ENCODE measurements around the gene D2HGDH.
"Not testable (repeated sequence)": the region's sequence is repeated elsewhere in the genome, so short reads cannot be mapped to it uniquely, and the experiment has no call there.

Gene D2HGDH

DNA sequence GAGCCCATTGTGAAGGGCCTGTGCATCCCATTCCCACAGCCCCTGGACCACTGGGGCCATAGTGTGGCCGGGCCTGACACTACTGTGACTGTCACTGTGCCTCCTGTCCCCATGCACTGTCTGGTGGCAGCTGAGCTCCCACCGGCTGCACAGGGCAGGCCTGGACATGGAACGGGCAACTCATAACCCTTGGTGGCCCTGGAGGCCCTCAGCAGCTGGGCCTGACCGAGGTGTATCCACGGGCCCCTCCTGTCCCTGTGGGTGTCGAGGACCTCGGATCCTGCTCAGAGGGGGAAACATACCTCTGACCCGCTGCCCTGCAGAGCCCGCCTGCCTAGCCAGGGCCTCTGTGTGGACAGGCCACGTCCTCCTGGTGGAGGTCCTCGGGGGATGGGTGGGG, 34.4 kb downstream of the D2HGDH start:
- DNase-seq (ENCODE audit: low spot score), result no peak

DNA sequence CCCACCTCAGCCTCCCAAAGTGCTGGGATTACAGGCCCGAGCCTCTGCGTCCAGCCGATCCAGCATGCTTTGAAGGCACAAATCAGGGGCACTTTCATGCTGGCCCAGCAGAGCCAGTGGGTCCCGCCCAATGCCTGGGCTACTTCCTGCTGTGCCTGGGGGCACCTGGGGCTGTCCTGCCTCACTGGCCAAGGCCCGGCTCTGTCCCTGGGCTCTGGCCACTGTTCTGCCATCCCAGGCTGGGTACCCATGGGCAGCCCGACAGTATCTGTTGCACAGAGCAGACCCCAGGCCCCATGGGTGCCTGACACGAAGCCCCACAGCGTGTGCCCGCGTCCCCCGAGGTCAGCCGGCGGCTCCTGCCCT, 35.4 kb downstream of the D2HGDH start:
- DNase-seq (ENCODE audit: low spot score), result no peak

DNA sequence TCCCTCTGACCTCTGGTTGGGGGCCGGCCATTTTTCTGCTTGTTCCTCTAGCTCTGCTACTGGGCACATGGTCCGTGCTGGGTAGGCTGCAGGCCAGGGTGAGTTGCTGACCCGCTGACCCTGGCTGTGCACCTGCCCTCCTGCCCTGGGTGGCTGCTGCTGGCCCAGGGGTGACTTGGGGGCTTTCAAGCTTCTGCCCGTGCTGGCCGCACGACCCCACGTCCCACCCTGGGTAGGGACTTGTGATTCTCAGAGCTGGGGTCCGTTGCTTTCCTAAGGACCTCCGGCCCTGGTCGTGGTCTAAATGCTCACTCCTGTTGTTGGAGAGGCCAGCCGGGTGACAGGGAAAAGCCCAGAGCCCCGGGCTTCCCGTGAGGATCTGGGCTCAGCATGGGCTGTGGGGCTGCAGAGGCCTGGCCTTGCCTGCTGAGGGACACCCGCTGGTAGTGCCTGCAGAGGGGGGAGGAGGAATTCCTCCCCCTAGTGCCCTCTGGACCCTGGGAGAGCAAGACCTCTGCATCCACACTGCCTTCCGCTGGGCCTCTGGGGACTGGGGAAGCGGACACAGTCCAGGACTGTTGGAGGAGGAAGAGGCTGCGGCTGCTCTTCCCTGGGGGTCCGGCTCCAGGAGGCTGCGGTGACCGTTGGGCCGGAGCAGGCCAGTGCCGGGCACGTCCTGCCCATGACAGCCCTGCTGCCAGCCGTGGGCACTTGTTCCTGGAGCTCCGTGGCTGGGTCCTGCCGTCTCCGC, 35.9 kb downstream of the D2HGDH start:
- DNase-seq (ENCODE audit: low spot score), result no peak

DNA sequence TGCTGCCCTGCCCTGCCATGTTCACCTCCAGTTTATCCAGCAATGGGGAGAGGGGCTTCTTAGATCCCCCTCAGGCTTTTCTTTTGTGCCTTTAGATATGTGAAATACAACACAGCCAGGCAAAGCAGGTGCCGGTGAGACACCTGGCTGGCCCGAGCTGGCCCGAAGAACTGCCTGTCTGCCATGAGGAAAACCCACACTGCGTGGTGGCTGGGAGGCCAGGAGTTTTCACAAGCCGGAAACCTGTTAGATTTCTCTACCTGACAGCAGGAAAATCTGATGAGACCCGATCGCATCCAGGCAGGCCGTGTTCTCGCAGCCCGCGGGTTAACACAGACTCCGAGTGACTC, 36.5 kb downstream of the D2HGDH start:
- DNase-seq (ENCODE audit: low spot score), result no peak

DNA sequence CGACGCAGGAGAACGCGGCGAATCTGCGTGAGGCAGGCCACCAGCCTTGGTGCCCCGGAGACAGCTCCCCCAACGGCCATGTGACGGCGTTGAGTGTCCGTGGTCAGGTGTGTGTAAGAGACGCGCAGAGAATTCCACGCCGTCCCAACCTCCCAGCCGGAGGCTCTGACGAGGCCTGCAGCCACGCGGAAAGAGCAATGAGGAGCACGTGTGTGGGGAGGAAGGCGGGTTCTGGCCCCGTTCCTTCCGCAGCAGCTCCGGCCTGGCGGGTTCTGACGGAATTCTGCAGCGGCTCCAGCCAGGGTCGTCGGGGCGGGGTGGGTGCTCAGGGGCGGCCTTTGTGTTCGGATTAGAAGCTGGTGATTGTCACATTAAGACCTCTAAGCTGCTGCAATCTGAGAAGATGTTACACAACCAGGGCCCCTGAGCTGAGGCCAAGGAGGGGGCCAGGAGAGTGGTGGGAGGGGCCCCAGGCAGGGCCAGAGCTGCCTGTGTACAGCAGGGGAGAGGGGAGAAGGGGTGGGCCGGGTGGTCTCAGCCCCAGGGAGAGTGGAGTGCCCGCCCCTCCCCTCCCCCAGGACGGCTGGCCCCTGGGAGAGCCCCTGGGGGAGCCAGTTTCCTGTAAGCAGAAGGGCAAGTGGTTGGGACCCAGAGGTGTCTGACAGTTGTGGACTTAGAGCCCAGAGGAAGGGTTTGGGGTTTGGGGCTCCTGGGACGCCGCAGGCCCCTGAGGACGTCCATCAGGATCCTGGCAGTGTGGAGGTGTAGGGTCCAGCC, 37.0 kb downstream of the D2HGDH start:
- no peak for DNase-seq (ENCODE audit: low spot score)

DNA sequence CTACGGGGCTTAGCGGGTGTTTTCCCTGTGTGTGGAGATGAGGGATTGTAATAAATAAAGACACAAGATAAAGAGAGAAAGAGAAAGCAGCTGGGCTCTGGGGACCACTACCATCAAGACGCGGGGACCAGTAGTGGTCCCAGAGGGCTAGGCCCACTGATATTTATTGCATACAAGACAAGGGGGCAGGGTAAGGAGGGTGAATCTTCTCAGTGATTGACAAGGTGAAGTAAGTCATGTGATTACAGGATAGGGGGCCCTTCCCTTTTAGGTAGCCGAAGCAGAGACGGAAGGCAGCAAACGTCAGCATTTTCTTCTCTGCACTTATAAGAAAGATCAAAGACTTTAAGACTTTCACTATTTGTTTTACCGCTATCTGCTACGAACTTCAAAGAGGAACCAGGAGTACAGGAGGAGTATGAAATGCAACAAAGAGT, 37.7 kb downstream of the D2HGDH start:
- no peak for DNase-seq (ENCODE audit: low spot score)

DNA sequence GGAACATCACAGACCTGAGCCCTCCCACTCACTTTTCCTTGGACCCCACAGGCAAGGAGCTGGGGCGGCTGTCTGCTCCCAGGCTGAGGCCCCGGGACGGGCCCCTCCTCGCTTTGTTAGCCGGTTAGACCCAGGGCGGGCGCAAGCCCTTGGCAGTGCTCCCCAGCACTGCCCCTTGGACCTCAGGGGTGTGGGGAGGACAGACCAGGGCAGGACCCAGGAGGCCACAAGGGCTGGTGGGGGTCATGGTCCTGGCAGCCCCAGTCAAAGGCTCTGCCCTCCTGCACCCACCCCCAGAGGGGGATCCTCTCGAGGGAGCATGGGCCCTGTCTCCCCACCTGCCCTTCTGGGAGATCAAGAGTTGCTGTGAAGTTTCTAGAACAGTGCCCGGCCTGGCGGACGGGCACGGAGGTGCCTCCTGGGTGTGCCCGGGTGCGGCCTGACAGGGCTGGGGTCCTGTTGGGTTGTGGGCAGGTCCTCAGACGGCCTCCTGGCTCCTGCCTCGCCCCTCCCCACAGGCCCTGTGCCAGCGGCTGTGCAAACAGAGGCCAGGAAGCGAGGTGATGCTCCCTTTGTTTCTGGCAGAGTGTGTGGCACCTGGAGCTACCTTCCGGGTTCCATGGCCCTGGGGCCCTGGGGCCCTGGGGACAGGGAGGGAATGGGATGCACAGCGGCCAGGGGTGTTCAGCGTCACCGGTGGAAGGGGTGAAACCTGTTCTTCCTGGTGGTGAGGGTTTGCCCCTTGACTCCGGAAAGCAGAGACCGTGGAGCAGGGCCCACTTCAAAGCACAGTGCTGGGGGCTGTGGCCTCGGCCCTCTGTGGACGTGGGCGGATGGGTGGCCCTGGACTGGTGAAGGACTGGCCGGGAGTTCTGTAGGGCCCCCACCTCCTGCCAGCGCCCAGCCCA, 39.3 kb downstream of the D2HGDH start:
- no peak for DNase-seq (ENCODE audit: low spot score)

DNA sequence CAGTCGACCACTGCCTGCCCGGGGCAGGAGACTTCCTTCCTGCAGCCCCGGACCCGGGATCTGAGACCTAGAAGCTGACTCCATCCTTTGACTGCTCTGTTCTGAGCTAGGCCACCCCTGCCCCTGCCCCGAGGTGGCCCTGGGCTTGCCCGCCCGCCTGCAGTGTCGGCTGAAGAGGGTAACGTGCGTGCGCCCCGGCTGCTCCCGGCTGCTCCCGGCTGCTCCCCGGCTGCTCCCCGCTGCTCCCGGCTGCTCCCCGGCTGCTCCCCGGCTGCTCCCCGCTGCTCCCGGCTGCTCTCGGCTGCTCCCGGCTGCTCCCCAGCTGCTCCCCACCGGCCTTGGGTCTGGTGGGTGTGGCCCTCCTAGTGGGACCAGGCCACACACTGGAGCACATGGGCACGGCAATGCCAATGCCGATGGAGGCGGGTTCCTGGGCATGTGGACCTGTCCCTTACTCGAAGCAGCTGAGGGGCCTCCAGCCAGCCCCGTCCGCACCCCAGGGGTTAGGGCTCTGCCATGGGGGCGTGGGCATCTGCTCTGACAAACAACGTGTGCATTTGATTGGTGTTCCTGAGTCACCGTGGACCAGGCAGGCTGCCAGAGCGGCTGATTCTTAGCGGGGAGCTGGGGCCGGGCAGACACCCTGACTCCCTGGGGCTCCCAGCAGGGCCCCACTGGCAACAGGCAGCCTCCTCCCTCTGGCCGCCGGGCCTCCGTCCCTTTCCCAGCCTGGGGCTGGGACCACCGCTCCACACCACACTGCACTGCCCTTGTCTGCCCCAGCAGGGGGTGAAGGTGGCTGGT, 40.2 kb downstream of the D2HGDH start:
- DNase-seq (ENCODE audit: low spot score), result no peak

DNA sequence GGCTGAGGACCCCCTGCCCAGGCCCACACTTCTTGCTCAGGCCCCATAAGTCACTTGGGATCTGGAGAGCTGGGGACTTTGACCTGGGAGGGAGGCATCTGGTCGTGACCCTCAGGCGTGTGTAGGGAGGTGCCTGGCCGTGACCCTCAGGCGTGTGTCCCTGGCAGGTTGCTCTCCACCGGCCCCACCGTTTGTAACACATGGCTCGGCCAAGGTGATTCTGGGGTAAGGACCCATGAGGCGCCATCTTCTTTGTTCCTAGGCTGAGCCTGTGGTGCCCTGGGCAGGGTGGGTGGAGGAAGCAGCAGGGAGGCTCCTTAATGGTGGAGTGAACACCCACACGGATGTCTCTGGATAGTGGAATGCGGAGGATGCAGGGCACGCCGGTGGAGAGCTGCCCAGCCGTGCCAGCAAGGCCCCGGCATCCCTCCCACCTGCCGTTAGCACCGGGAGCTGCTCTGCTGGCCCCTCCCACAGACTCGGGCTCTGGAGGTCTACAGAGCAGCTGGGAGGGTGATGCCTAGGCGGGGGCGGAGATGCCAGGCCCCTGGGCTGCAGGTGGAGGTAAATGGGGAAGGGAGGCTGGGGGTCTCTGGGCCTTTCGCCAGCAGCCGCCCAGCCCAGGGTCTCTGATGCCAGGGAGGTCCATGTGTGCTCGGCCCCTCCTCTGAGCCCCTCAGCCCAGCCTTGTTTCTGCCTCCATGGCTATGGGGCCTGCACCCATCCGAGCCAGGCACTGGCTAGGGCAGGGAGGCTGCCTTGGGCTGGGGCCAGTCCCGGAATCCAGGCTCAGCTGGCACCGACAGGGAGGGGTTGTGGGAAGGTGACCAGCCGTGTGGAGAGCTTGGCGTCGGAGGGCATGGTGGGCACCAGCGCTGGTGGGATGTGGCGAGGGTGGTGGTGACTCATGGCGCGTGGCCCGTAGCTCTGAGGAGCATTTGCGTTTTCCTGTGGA, 41.1 kb downstream of the D2HGDH start:
- no peak for DNase-seq (ENCODE audit: low spot score)

DNA sequence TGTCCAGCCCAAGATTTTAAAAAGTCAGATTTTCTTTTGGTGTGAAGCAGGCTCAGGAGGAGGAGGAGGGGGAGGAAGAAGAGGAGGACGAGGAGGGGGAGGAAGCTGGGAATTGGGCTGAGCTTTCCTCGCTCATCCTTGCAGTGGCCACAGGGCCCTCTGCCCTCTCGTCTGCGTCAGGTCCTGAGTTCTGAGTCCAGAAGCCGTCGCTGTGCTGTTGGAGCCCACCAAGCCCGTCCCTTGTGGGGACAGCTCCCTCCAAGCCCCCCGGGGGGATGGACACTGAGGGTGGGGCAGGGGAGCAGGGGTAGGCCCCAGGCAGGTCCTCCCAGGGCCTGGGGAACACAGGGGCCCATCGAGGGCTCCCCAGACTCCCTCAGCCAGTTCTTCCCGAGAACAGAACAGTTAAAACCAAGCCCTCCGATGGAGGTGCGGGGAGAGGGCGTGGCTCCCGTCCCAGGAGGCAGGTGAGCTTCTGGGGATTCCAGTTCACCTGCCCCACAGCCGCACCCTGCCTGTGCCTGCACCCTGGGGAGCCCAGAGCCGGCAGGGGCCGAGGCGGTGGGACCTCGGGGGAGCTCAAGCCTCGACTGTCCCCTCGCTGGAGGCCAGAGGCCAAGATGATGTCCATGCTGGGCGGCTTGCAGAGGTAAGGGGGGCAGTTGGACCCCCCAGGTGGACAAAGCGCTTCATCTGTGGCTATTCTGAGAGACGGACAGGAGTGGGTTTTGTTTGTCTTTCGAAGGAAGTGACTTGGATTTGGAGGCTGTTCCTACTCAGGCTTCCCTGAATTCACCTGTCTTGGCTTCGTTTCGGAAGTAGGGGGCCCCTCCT, 42.1 kb downstream of the D2HGDH start, which contains the start of gene GAL3ST2:
TSS of gene GAL3ST2 (plus strand) at position 487 of the 834 bp plus-strand sequence. CDS start at position 621, 134 bp downstream.
- no peak for DNase-seq (ENCODE audit: low spot score)

DNA sequence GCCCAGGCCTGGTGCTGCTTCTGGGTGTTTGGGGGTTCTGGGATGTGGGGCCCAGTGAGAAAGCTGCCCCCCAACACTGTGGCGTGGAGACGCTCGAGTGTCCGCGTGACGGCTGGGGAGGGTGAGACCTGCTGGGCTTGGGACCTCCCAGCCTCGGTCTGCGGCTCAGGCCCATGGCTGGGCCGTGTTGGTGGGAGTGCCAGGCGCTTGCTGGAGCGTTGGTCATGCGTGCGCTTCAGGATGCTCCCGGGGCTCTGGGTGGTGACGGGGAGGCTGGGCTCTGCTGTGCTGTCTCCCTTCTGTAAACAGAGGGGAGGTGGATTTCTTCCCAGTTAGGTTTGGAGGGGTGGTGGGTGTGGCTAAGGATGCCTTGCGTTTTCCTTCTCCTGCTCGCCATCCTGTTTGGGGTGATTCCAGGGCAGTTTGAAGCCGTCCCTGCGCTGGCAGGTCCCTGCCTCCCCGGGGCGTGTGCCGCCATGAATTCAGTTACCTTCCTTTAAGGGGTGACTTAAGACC, 42.8 kb downstream of the D2HGDH start:
- no peak for DNase-seq (ENCODE audit: low spot score)

DNA sequence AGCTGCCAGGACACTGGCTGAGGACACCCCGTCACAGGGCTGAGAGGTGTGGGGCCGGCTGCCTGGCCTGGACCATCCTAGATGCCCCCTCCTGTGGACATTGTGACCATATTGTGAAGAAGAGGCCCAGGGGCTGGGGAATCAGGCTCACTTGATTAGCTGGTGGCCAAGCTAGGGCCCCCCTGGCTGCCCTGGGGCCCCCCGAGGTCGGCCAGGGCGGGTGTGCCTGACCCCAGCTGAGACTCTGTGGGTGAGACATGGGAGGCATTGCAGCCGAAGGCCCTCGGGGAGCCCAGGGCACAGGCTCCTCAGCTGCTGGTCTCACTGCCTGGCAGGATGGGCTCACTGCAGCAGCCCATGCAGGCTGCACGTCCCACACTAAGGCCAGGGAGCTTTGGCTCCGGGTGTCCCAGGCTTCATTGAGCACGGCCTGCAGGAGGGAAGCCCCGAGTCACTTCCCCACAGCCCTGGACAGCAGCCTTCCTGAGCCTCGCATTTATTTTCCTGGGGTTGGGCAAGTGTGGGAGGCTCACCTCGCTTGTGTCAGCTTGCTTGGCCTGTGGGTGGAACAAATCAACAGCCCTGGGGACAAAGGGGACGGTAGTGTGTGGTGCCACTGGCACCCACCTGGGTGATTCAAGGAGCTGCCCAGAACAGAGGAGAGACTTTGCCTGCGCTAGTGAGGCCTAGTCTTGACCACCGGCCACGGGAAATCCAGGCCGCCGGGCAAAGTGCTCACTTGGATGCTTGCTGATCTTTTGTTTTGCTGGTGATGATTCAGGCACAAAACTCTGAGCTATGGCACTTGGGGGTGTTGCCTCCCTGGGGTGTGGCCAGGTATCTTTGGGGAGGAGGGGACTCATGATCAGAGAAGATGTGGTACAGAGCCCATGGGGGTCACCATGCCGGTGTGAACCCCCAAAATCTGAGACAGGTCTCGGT, 43.5 kb downstream of the D2HGDH start:
- no peak for DNase-seq (ENCODE audit: low spot score)

DNA sequence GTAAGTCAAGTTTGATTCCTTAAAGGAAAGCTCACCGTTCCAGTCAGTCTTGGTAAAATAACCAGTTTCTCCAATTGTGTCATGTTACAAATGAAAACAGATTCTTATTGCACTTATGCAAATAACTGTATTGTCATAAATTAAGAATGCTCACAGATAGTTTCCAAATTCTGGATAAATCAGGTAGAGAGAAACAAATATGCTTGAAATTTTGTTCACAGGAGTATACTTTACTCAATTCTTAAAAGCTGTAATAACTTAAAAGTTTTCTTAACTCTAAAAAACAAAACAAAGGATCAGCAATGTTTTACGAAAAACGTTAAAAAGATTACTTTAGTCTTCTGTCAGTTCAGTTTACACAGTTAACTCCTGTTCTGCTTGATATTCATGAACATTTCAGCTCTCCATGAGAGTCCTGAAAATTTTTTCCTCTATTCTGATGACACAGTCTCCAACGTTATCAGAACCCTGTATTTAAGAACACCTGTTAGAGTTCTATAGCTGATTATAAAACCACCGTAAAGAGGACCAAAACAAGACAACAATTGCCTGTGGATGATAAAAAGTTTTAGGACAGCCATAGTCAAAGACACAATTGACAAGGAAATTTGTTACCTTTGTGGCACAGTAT, 46.6 kb downstream of the D2HGDH start:
- no peak for DNase-seq (ENCODE audit: low spot score)

DNA sequence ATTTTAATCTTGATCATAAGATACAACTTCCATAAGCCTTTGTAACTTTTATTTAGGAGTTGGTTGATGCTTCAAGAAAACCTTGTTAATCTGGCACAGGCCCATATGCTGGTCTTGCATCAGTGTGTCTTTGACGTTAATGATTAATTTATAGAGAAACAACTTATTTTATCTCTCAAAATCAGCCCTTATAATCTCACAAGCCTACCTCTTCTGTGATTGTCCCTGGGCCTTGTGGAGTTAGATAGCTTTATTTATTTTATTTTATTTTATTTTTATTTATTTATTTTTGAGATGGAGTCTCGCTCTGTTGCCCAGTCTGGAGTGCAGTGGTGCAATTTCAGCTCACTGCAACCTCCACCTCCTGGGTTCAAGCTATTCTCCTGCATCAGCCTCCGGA, 47.6 kb downstream of the D2HGDH start:
- DNase-seq (ENCODE audit: low spot score), result not testable (repeated sequence)

DNA sequence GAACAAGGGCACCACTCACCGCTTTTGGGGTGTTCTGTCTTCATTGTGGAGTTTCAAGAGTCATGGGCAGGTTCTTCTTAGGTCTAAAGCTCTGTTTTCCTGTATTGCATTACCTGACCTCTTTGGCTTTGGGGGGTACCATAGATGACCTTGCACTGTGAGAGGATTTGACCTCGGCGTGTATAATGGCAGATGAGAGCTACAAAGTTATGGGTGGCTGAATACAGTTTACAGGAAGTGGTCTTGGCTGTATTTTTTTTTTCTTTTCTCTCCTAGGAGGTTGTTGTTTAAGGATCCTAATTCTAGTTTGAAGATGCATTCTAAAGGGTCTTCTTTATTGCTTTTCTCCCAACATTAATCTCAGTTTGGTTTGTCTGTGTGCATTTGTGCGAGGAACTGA, 53.7 kb downstream of the D2HGDH start:
- DNase-seq (ENCODE audit: low spot score), result no peak

DNA sequence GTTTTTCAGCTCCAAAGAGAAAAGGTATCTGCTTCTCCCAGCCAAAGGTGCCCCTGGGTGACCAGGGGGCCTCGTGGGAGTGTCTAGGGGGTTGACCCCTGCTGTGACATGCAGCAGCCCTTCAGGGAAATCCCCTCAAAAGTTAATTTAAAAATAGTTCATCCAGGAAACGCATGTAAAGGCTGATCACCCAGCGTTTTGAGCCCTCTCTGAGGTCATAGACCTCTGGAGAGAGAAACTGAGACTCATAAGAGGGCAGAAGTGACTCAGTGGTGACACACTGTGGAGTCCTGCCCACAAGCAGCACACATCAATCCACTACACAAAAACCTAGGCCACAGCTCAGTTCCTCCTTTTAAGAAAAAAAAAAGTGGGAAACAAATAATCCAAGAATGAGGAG, 54.1 kb downstream of the D2HGDH start:
- no peak for DNase-seq (ENCODE audit: low spot score)

DNA sequence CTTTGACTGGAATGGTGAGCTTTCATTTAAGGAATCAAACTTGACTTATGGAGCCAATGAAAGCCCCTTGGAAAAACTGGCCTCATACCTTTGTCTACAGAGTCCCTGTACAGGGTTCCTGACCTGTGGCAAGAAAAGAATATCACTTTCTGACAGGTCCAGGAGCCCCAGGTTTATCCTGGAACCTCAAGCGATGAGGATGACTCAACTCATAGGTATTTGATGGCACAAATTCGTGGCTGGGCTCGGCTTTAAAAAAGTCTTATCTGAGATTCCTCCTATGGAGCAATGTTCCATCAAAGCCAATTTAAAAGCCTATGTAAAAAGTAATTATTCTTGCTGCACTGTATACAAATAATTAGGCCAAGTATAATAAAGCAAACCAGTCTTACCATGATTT, 57.0 kb downstream of the D2HGDH start:
- not testable (repeated sequence) for DNase-seq (ENCODE audit: low spot score)

DNA sequence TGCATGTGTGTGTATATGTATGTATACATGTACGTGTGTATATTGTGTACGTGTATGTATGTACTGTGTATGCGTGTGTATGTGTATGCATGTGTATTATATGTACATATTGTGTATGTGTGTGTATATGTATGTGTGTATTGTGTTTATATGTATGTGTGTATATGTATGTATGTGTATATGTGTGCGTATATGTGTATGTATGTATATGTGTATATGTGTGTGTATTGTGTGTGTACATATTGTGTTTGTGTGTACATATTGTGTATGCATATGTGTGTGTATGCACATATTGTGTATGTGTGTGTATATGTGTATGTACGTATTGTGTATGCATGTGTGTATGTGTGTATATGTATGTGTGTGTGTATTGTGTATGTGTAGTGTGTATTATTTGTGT, 59.0 kb downstream of the D2HGDH start:
- DNase-seq (ENCODE audit: low spot score), result no peak
